Left renal cortex interstitium (tissue), 4 donors: ENCODE measurements around the gene CHRD. TPM values are rescaled to one million over a fixed set of nuclear protein-coding genes. Genes with fewer than 3 reads are reported as not detected.
A peak's percentile ranks its signal among the peaks of the same experiment; 100 is the strongest.

ENCODE experiments used
- DNase-seq, 4 donors: peaks; one replicate each; pipeline ENCODE4 v3.0.0-alpha.2; 2013; ENCODE audit warnings: low read depth in 4 of 4, low spot score in 2 of 4, missing footprints in 1 of 4
- polyA plus RNA-seq, 4 donors: library from polyadenylated mRNA; unstranded; fragments of 120-200 nt; gene quantifications; one replicate each; pipeline ENCODE4 v1.2.1, GENCODE V29; 2013; ENCODE audit not compliant: insufficient read length in 4 of 4

Gene CHRD
- polyA plus RNA-seq, 4 donors, result 12.8 to 17.3 (median 14.1) TPM

DNA sequence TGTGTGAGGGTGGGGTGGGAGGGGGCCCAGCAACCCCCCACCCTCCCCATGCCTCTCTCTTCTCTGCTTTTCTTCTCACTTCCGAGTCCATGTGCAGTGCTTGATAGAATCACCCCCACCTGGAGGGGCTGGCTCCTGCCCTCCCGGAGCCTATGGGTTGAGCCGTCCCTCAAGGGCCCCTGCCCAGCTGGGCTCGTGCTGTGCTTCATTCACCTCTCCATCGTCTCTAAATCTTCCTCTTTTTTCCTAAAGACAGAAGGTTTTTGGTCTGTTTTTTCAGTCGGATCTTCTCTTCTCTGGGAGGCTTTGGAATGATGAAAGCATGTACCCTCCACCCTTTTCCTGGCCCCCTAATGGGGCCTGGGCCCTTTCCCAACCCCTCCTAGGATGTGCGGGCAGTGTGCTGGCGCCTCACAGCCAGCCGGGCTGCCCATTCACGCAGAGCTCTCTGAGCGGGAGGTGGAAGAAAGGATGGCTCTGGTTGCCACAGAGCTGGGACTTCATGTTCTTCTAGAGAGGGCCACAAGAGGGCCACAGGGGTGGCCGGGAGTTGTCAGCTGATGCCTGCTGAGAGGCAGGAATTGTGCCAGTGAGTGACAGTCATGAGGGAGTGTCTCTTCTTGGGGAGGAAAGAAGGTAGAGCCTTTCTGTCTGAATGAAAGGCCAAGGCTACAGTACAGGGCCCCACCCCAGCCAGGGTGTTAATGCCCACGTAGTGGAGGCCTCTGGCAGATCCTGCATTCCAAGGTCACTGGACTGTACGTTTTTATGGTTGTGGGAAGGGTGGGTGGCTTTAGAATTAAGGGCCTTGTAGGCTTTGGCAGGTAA is 34.3 kb upstream of the CHRD start:
- peak in 1 of 4 donors; percentile 46 for DNase-seq

DNA sequence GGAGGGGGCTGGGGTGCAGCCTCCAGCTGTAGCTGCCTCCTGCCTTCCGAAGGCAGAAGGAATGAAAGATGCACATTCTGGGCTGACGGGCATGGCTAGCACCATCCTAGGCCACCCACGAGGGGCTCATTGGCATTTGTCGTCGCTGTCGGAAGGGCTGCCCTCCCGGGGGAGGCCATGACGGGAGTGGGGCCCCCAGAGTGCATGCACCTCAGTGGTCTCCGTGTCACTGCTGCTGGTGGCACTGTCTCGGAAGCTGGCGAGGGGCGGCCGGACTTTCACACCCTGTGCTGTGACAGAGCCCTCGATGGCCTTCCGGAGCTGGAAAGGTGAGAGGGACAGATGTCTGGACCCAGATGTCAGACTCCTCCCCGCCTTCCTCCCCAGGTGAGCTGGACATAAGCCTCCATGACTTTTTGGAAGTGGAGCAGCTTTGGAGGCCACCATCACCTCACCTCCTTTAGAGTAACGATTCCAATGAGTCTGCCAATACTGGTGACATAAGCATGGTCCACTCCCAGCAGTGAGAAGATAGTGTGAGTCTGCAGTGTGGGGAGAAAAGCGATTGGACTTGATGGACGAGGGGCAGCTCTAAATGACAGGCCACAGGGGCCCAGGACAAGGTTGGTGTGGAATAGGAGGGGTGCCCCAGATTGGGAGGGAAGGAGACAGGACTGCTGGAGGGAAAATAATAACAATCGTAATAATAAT is 33.2 kb upstream of the CHRD start:
- no peak for DNase-seq

- DNase-seq, result no peak
Measured at GRCh38 chr3:184347321-184348056, 32.4 kb upstream of the CHRD start.

- no peak for DNase-seq
Measured at GRCh38 chr3:184348057-184348382, 31.8 kb upstream of the CHRD start.

- no peak for DNase-seq
Measured at GRCh38 chr3:184349563-184350470, 30.0 kb upstream of the CHRD start.

GRCh38 chr3:184350618-184351017 is 29.2 kb upstream of the CHRD start:
- DNase-seq, result no peak

GRCh38 chr3:184351511-184352148 is 28.2 kb upstream of the CHRD start:
- DNase-seq, result no peak

GRCh38 chr3:184352149-184352785 is 27.6 kb upstream of the CHRD start:
- no peak for DNase-seq

- DNase-seq, result no peak
Measured at GRCh38 chr3:184352897-184353545, 26.8 kb upstream of the CHRD start.

DNA sequence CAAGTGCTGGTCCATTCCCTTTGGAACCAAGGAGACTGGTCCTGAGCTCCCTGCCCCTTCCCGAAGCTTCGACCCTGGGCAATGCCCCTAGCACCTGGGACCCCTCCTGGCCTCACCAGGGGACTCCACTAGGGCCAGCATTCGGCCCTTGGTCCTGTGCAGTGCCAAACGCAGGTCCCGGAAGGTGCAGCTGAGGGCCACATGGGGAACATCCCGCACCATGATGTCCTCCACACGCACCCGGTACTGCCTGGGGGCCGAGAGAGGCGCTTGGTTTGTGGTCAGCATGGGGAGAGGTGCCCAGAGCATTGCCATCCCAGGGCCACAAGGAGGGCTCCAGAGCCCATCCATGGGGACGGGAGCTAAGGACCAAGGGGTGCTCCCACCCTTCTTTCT is 26.3 kb upstream of the CHRD start:
- no peak for DNase-seq

DNA sequence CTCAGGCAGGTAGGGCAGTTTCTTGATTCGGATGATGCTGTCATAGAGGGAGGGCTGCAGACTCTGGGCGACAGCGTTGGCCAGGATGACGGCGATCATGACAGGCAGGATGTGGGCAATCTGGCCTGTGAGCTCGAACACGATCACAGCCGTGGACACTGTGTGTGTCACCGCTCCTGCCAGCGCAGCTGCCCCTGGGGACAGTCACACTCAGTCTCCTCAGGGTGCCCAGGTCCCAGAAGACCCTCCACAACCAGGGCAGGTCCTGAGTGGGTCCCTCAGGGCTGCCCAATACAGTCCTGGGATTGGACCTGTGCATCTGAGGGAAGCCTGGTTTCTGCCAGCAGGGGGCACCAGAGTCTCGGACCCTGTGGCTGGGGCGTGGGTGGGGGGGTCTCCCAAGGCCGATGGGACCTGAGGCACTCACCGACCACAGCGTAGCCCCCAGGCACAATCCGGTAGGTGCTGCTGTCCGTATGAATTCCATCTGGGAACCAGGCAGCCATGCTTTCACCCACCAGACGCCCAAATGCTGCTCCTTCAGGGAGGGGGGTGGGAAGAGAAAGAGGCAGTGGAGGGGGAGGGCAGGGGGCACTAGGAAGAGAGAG is 25.6 kb upstream of the CHRD start:
- no peak for DNase-seq

DNA sequence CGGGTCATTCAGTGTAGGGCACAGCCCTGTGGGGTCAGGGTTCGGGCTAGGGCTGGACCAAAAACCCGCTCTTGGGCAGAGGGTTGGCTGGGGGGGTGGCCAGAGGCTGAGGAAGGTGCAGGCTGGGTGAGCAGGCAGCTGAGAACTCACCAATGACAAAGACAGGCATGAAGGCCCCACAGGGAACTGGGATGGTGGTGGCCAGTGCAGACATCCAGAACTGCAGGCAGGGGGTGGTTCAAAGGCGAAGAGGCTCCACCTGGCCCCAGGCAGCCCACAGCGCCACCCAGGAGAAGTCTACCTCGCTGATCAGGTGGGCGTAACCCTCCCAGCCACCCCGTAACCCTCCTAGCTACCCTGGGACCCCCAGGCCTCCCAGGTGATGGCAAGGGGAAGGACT is 25.1 kb upstream of the CHRD start:
- DNase-seq, result no peak

DNA sequence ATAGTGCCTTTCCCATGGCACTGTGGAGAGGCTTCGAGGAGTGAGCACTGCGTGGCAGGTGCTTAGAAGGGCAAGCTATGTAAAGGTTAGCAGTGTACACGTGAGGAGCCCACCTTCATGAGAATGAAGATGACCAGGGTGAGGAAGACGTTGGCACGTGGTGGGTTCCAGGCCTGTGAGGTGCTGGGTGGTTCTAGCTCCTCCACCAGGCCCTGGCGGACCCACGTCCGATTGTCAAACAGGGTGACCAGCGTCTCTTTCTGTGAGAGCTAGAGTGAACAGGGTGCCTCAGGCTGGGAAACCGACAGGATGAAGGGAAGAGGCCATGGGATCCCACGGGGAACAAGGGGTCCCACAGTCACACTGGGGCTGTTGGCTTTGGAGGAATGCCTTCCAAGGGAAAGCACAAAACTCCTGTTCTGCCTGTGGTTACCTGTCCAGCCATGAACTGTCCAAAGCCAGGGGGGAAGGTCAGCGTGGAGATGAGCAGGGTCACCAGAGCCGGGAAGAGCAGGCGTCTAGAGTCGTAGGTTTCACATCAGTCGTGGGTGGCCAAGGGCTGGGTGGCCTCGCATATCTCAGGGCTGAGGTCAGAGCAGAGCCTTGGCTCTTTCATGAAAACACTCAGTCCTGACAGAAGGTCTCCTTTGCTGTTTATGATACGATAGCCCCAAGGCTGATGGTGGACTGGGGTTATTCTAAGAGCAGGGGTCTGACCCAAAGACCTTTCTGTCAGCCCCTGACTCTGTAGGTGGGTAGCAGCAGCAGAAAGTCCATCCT is 24.4 kb upstream of the CHRD start:
- no peak for DNase-seq

DNA sequence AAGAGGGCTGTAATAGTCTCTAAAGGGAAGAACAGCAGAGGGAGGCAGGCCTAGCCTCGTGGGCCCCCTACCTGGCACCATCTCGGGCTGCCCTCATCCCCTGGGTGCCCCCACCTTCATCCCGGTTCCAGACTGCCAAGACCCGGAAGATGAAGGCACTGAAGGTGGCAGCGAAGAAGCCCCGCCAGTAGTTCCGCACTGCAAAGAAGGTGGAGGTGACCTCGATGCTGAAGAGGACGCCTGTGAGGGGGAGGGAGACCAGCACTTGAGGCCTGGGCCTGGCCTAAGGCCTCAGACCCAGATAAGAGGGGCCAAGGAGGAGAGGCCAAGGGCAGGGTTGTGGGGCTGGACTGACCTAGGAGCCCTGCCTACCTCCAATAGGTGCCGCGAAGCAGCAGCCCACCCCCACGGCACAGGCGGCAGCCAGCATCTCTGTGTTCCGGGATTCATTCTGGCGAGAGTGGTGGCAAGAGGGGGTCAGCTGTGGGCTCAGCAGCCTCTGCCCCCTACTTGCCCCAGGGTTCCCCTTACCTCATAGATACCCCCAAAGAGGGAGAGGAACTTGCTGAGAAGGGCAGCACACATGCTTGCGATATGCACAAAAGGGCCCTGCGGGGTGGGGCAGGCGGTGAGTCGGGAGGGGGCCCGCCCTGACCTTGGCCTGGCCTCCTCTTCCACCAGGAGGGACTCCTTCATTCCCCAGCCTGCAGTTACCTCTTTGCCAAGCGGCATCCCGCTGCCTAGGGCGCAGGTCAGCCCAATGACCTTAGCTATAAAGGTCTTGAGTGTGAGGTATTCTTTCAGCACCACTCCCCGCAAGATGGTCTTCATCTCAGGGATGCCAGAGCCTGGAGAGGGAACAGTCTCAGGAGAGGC is 22.4 kb upstream of the CHRD start:
- DNase-seq, result no peak

DNA sequence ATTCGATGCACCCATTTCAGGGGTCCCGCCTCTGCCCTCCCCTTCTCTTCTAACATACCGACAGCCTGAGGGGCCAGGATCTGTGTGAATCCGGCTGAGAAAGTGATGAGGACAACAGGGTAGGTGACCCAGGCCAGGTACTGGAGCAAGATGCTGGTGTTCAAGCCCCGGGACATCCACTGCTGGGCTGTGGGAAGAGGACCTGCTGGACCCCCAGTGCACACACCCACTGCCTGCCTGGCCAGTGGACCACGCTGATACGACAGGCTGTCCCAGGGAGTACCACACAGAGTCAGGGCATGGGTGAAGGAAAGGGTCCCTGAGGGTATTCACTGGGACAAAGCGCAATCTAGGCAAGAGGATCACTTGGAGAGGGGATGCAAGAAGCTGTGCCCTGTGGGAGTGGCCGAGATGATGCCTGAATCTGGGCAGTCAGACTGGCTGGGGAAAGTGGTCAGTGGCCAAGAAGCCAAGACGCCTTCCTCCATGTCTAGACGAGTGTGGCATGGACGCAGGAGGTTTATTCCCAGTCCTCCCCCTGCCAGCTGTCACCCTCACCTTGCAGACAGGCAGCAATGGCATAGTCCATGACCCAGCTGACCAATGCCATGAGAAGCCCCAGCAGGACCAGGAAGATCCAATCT is 21.6 kb upstream of the CHRD start:
- no peak for DNase-seq

- DNase-seq, result no peak
Measured at GRCh38 chr3:184358921-184359350, 20.9 kb upstream of the CHRD start.
